H1 (cell line): ENCODE results near the gene DNAH12. TPM values are rescaled to one million over a fixed set of nuclear protein-coding genes. Genes with fewer than 3 reads are reported as not detected.

Source experiments
- CTCF ChIA-PET: fragments of 300-600 bp; sonication (Branson Sonifier 250); formaldehyde crosslinking; loops from one replicate; lab custom pipeline; 2021; ENCODE audit not compliant: partially characterized antibody; lab: Charles Lee
- POLR2A ChIA-PET: fragments of 300-600 bp; sonication (Branson Sonifier 250); formaldehyde crosslinking; loops from one replicate; lab custom pipeline; 2021; ENCODE audit warnings: inconsistent platforms; ENCODE audit not compliant: partially characterized antibody; lab: Charles Lee
- DNase-seq, 2 experiments: peaks; one replicate each; pipeline versions ENCODE4 v3.0.0 to v3.0.0-alpha.2; 2010 to 2022; ENCODE audit warnings: low spot score in 2 of 2, low read depth in 1 of 2, mixed read lengths in 1 of 2
- FAIRE-seq: peaks from 2 replicates; lab custom pipeline; 2011; peaks lifted over from hg19 to GRCh38; lab: Jason Lieb, UNC
- H2AFZ ChIP-seq: 2 replicates; pipeline ENCODE4 v1.8.1; 2012; ENCODE audit warnings: low read length, inconsistent platforms
- H2AK5ac ChIP-seq: 2 replicates; pipeline ENCODE4 v1.6.1; 2013; ENCODE audit warnings: low read depth, low read length
- H2BK120ac ChIP-seq: replicated peaks from 2 replicates; pipeline ENCODE3; 2013; ENCODE audit warnings: low read depth, low read length, inconsistent platforms
- H2BK12ac ChIP-seq: 2 replicates; pipeline ENCODE4 v1.6.1; 2013; ENCODE audit warnings: low read depth, low read length
- H2BK15ac ChIP-seq: 2 replicates; pipeline ENCODE4 v1.6.1; 2013; ENCODE audit warnings: low read length
- H2BK20ac ChIP-seq: 2 replicates; pipeline ENCODE4 v1.6.1; 2013; ENCODE audit warnings: low read length
- H2BK5ac ChIP-seq: 2 replicates; pipeline ENCODE4 v1.6.1; 2013; ENCODE audit warnings: low read depth, low read length
- H3K14ac ChIP-seq: 2 replicates; pipeline ENCODE4 v1.6.1; 2013; ENCODE audit warnings: inconsistent platforms; ENCODE audit not compliant: insufficient read length
- H3K18ac ChIP-seq: 2 replicates; pipeline ENCODE4 v1.6.1; 2013; ENCODE audit warnings: low read length; ENCODE audit errors: extremely low read depth
- H3K23ac ChIP-seq: 2 replicates; pipeline ENCODE4 v1.6.1; 2013; ENCODE audit warnings: inconsistent platforms; ENCODE audit not compliant: insufficient read length
- H3K23me2 ChIP-seq: 2 replicates; pipeline ENCODE4 v1.6.1; 2013; ENCODE audit warnings: low read depth, low read length
- H3K27ac ChIP-seq: 2 replicates; pipeline ENCODE4 v1.6.1; 2011; ENCODE audit warnings: low read depth, low read length, inconsistent platforms
- H3K27me3 ChIP-seq, 4 experiments: replicated peaks in 1 of 4; 1 replicate in 1 of 4; 2 replicates in 3 of 4; pipeline versions ENCODE4 v1.6.1 to v1.8.1; 2011 to 2013; ENCODE audit warnings: low read length in 3 of 4, mild to moderate bottlenecking in 3 of 4, inconsistent platforms in 2 of 4, mixed read lengths in 2 of 4, moderate library complexity in 1 of 4; ENCODE audit not compliant: control insufficient read depth in 3 of 4, insufficient read depth in 3 of 4; ENCODE audit errors: extremely low read depth in 1 of 4
- H3K36me3 ChIP-seq, 4 experiments: 2 replicates each; pipeline versions ENCODE4 v1.6.1 to v1.8.1; 2011 to 2013; ENCODE audit warnings: mild to moderate bottlenecking in 4 of 4, low read length in 3 of 4, moderate library complexity in 2 of 4, control low read depth in 1 of 4, inconsistent platforms in 1 of 4; ENCODE audit not compliant: insufficient read depth in 4 of 4, control insufficient read depth in 2 of 4
- H3K4ac ChIP-seq: replicated peaks from 2 replicates; pipeline ENCODE3; 2013; ENCODE audit warnings: low read length, low read depth, mixed read lengths, inconsistent platforms; ENCODE audit not compliant: insufficient read length
- H3K4me1 ChIP-seq, 4 experiments: replicated peaks in 1 of 4; 1 replicate in 1 of 4; 2 replicates in 3 of 4; pipeline versions ENCODE4 v1.6.1 to v1.8.1; 2011 to 2013; ENCODE audit warnings: low read length in 3 of 4, inconsistent platforms in 2 of 4, mixed read lengths in 1 of 4; ENCODE audit not compliant: insufficient read depth in 4 of 4, control insufficient read depth in 3 of 4
- H3K4me2 ChIP-seq, 2 experiments: 2 replicates each; pipeline versions ENCODE4 v1.6.1 to v1.8.1; 2011 to 2013; ENCODE audit warnings: low read depth in 2 of 2, low read length in 2 of 2, control low read depth in 1 of 2, inconsistent platforms in 1 of 2, mild to moderate bottlenecking in 1 of 2; ENCODE audit not compliant: insufficient read depth in 1 of 2
- H3K4me3 ChIP-seq, 4 experiments: fragments of 200-600, 300-600 bp in 1 of 4; sonication (generic), shearing (Covaris generic), sonication (Bioruptor Twin) in 1 of 4; 2 replicates each; pipeline versions ENCODE4 v1.5.1 to v1.8.1; 2011 to 2016; ENCODE audit warnings: low read length in 4 of 4, low read depth in 3 of 4, control low read depth in 2 of 4, inconsistent platforms in 2 of 4, mild to moderate bottlenecking in 2 of 4, mixed read lengths in 1 of 4, moderate library complexity in 1 of 4; ENCODE audit not compliant: insufficient read depth in 2 of 4; ENCODE audit errors: extremely low read depth in 1 of 4
- H3K56ac ChIP-seq: replicated peaks from 2 replicates; pipeline ENCODE3; 2013; ENCODE audit warnings: low read depth, mild to moderate bottlenecking, mixed read lengths, low read length, inconsistent platforms; ENCODE audit not compliant: insufficient read length
- H3K79me1 ChIP-seq: 2 replicates; pipeline ENCODE4 v1.6.1; 2013; ENCODE audit warnings: low read depth, low read length, control low read depth
- H3K79me2 ChIP-seq, 2 experiments: 2 replicates each; pipeline versions ENCODE4 v1.6.1 to v1.8.1; 2012 to 2013; ENCODE audit warnings: low read length in 2 of 2, mild to moderate bottlenecking in 2 of 2, inconsistent platforms in 1 of 2; ENCODE audit not compliant: insufficient read depth in 2 of 2, control insufficient read depth in 1 of 2
- H3K9ac ChIP-seq, 4 experiments: replicated peaks in 1 of 4; 1 replicate in 1 of 4; 2 replicates in 3 of 4; pipeline versions ENCODE4 v1.6.1 to v1.8.1; 2011 to 2013; ENCODE audit warnings: low read depth in 3 of 4, low read length in 3 of 4, control low read depth in 2 of 4, mild to moderate bottlenecking in 2 of 4, moderate library complexity in 2 of 4, inconsistent platforms in 1 of 4; ENCODE audit errors: extremely low read depth in 1 of 4
- H3K9me3 ChIP-seq, 2 experiments: 2 replicates each; pipeline versions ENCODE4 v1.6.1 to v1.8.1; 2012 to 2013; ENCODE audit warnings: mild to moderate bottlenecking in 2 of 2, moderate library complexity in 2 of 2, control low read depth in 1 of 2, inconsistent platforms in 1 of 2, low read depth in 1 of 2, low read length in 1 of 2, mixed read lengths in 1 of 2; ENCODE audit not compliant: insufficient read depth in 2 of 2
- H4K20me1 ChIP-seq, 2 experiments: replicated peaks in 1 of 2; 2 replicates each; pipeline versions ENCODE3 to v1.8.1; 2011 to 2013; ENCODE audit warnings: inconsistent platforms in 2 of 2, low read length in 2 of 2, mild to moderate bottlenecking in 1 of 2; ENCODE audit not compliant: insufficient read depth in 2 of 2, control insufficient read depth in 1 of 2
- H4K5ac ChIP-seq: 2 replicates; pipeline ENCODE4 v1.6.1; 2013; ENCODE audit warnings: low read length, low read depth, mixed read lengths, inconsistent platforms; ENCODE audit not compliant: insufficient read length
- H4K8ac ChIP-seq: 2 replicates; pipeline ENCODE4 v1.8.0; 2013; ENCODE audit warnings: mild to moderate bottlenecking, moderate library complexity, low read length, inconsistent platforms; ENCODE audit not compliant: insufficient read depth; ENCODE audit errors: extremely low read depth
- H4K91ac ChIP-seq: replicated peaks from 2 replicates; pipeline ENCODE3; 2013; ENCODE audit warnings: low read length, mixed read lengths, inconsistent platforms; ENCODE audit not compliant: insufficient read length
- CBX8 ChIP-seq: fragments of 300-800, 300-1000 bp; sonication (generic); IDR thresholded peaks from 2 replicates; pipeline ENCODE4 v1.7.1; 2016; ENCODE audit warnings: low read depth, low read length, borderline replicate concordance
- EGR1 ChIP-seq: IDR thresholded peaks from 2 replicates; pipeline ENCODE4 v1.6.1; 2011; ENCODE audit warnings: low read depth, low read length, borderline replicate concordance
- HDAC2 ChIP-seq, 2 experiments: fragments of 300-600 bp in 1 of 2; sonication (generic) in 1 of 2; IDR thresholded peaks; 2 replicates each; pipeline ENCODE4 v1.6.1; 2011 to 2012; ENCODE audit warnings: low read depth in 2 of 2, low read length in 2 of 2, mild to moderate bottlenecking in 2 of 2, moderate library complexity in 2 of 2, borderline replicate concordance in 1 of 2, inconsistent platforms in 1 of 2
- JUN ChIP-seq: IDR thresholded peaks from 2 replicates; pipeline ENCODE4 v1.6.1; 2011; ENCODE audit warnings: low read depth, mild to moderate bottlenecking, improper control_type of control experiment, low read length
- KDM1A ChIP-seq: fragments of 200-600, 300-600 bp; sonication (generic); IDR thresholded peaks from 2 replicates; pipeline ENCODE4 v1.7.1; 2016; ENCODE audit warnings: mild to moderate bottlenecking, low read length, borderline replicate concordance
- KDM4A ChIP-seq: IDR thresholded peaks from one replicate; pipeline ENCODE4 v1.7.1; 2012; ENCODE audit warnings: low read depth, mild to moderate bottlenecking, moderate library complexity, low read length, inconsistent platforms; ENCODE audit not compliant: severe bottlenecking
- NANOG ChIP-seq: IDR thresholded peaks from 2 replicates; pipeline ENCODE4 v1.6.1; 2011; ENCODE audit warnings: low read length, low read depth, mild to moderate bottlenecking, inconsistent platforms; ENCODE audit not compliant: insufficient read depth, poor library complexity, severe bottlenecking
- POLR2A ChIP-seq, 2 experiments: IDR thresholded peaks; 1 replicate in 1 of 2; 2 replicates in 1 of 2; pipeline ENCODE4 v1.6.1; 2011; ENCODE audit warnings: low read depth in 2 of 2, low read length in 2 of 2, mild to moderate bottlenecking in 2 of 2; ENCODE audit errors: control extremely low read depth in 1 of 2
- RXRA ChIP-seq: IDR thresholded peaks from 2 replicates; pipeline ENCODE4 v1.6.1; 2011; ENCODE audit warnings: low read depth, mild to moderate bottlenecking, low read length, moderate library complexity; ENCODE audit not compliant: insufficient read depth
- TEAD4 ChIP-seq: IDR thresholded peaks from 2 replicates; pipeline ENCODE4 v1.6.1; 2012; ENCODE audit warnings: low read depth, low read length, inconsistent platforms, mixed read lengths
- YY1 ChIP-seq: IDR thresholded peaks from 2 replicates; pipeline ENCODE4 v1.6.1; 2011; ENCODE audit warnings: low read depth, mild to moderate bottlenecking, low read length
- WGBS, 2 experiments: shearing (Covaris generic) in 1 of 2; methylation state at CpG; one replicate each; pipeline versions ENCODE4 v1.1.6 to v1.1.7; 2013 to 2015; ENCODE audit warnings: low lambda C conversion rate in 2 of 2, mixed read lengths in 2 of 2, inconsistent platforms in 1 of 2, low coverage in 1 of 2, missing lambda C conversion rate in 1 of 2; ENCODE audit not compliant: insufficient replicate concordance in 2 of 2, insufficient coverage in 1 of 2, insufficient read length in 1 of 2; ENCODE audit errors: extremely low coverage in 1 of 2, missing lambda C conversion rate in 1 of 2; 5-methylcytosine and 5-hydroxymethylcytosine counted together
- polyA plus RNA-seq, 7 experiments: library from polyadenylated mRNA; depleted of rRNA in 3 of 7; stranded (reverse) in 5 of 7; unstranded in 2 of 7; fragments of >200 nt in 5 of 7; fragments of 200-250 nt in 2 of 7; gene quantifications; 1 replicate in 5 of 7; 2 replicates in 1 of 7; 4 replicates in 1 of 7; pipeline versions ENCODE4 v1.2.1 to v1.2.3, GENCODE V29; 2011 to 2013; ENCODE audit warnings: missing spikeins in 2 of 7, mixed read lengths in 2 of 7
- total RNA-seq: library from RNA; stranded (reverse); fragmentation: NEBNext Ultra II Directional; extraction: Animal tissue kit (Norgen Biotek cat#: 25700); gene quantifications from 2 replicates; pipeline ENCODE4 v1.2.1, GENCODE V29; 2021
- TF ChIP-seq, protein P1 (sequence below), 3 experiments: IDR thresholded peaks; 1 replicate in 2 of 3; 2 replicates in 1 of 3; pipeline versions ENCODE4 v1.5.1 to v1.6.1; 2011; ENCODE audit warnings: low read length in 3 of 3, mild to moderate bottlenecking in 3 of 3, inconsistent platforms in 2 of 3, low read depth in 1 of 3, moderate library complexity in 1 of 3; ENCODE audit not compliant: insufficient read depth in 1 of 3; ENCODE audit errors: control extremely low read depth in 1 of 3

The DNAH12 gene
- total and polyA plus RNA-seq, 2 of the 8 experiments (the other 6 are each of a cell fraction or from before 2014, with no cell fraction given): not detected

GRCh38 chr3:57287205-57287604 lies 256.9 kb downstream of the DNAH12 start:
- H4K5ac ChIP-seq: no peak overlapping the region
- H3K4me2 ChIP-seq: no peak overlapping the region
- H3K4ac ChIP-seq: no peak overlapping the region
- DNase-seq (no peak), FAIRE-seq (no peak)
- no peaks in the 10 kb centered on the region for H3K9me3 ChIP-seq
- H2BK15ac ChIP-seq: no peak overlapping the region
- no peak overlapping the region for H4K8ac ChIP-seq
- no peak overlapping the region for H2BK120ac ChIP-seq
- H3K4me3 ChIP-seq: no peak overlapping the region
- no peak overlapping the region for H2AK5ac ChIP-seq
- H2BK5ac ChIP-seq: no peak overlapping the region
- H3K27ac ChIP-seq: no peak overlapping the region
- CTCF ChIA-PET: interaction anchor here (0.6 to 1.4 kb wide), 3 partner anchors 36 to 186 kb away, joined by 3 read pairs; no protein-coding TSS in a partner anchor
- POLR2A ChIA-PET: no interaction called here
- H4K20me1 ChIP-seq: no peaks in the 10 kb centered on the region
- H3K4me1 ChIP-seq: no peaks in the 10 kb centered on the region
- H3K27me3 ChIP-seq: no peaks in the 10 kb centered on the region
- H3K56ac ChIP-seq: no peak overlapping the region
- no peaks in the 10 kb centered on the region for H3K79me1 ChIP-seq
- no peak overlapping the region for H3K18ac ChIP-seq
- H3K79me2 ChIP-seq: no peaks in the 10 kb centered on the region
- H4K91ac ChIP-seq: no peak overlapping the region
- H2BK12ac ChIP-seq: no peak overlapping the region
- H3K14ac ChIP-seq: no peak overlapping the region
- H2AFZ ChIP-seq: no peak overlapping the region
- no peak overlapping the region for H3K9ac ChIP-seq
- 86% methylated on average over 2 of the region's 2 CpGs; no CpG with 5 or more reads in 1 of the 2 experiments for WGBS, 2 experiments
- H2BK20ac ChIP-seq: no peak overlapping the region
- H3K23ac ChIP-seq: no peak overlapping the region
- no peaks in the 10 kb centered on the region for H3K23me2 ChIP-seq
- no peaks in the 10 kb centered on the region for H3K36me3 ChIP-seq
- TF ChIP-seq NANOG (no peak), POLR2A (IDR thresholded peaks at IDR 0.05; ENCODE audit: control extremely low read depth in 1 of 2, low read depth in 2 of 2, low read length in 2 of 2) (no peak), JUN (no peak), YY1 (no peak), KDM4A (no peak), EGR1 (no peak), TEAD4 (no peak), HDAC2 (IDR thresholded peaks at IDR 0.05; ENCODE audit: borderline replicate concordance in 1 of 2, low read depth in 2 of 2, low read length in 2 of 2) (no peak), CBX8 (no peak), KDM1A (no peak), RXRA (no peak)
- TF ChIP-seq, protein P1, sequence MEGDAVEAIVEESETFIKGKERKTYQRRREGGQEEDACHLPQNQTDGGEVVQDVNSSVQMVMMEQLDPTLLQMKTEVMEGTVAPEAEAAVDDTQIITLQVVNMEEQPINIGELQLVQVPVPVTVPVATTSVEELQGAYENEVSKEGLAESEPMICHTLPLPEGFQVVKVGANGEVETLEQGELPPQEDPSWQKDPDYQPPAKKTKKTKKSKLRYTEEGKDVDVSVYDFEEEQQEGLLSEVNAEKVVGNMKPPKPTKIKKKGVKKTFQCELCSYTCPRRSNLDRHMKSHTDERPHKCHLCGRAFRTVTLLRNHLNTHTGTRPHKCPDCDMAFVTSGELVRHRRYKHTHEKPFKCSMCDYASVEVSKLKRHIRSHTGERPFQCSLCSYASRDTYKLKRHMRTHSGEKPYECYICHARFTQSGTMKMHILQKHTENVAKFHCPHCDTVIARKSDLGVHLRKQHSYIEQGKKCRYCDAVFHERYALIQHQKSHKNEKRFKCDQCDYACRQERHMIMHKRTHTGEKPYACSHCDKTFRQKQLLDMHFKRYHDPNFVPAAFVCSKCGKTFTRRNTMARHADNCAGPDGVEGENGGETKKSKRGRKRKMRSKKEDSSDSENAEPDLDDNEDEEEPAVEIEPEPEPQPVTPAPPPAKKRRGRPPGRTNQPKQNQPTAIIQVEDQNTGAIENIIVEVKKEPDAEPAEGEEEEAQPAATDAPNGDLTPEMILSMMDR (IDR thresholded peaks at IDR 0.05; ENCODE audit: control extremely low read depth in 1 of 3, insufficient read depth in 1 of 3, low read depth in 1 of 3, low read length in 3 of 3): no peak
